Endometrial microvascular endothelial cells (primary cell): ENCODE data around the gene COX4I1. TPM values are rescaled to one million over a fixed set of nuclear protein-coding genes. Genes with fewer than 3 reads are reported as not detected.

ENCODE experiments used
- in situ Hi-C: cut with HindIII; loops from 2 replicates; pipeline ENCODE4 v1.10.0; 2017; ENCODE audit warnings: low sequenced_read_pairs, low pct_unique_long_range_greater_than_20kb; ENCODE audit errors: inconsistent ontology term
- total RNA-seq: library from RNA; depleted of rRNA; stranded (reverse); fragments of >200 nt; gene quantifications from one replicate; pipeline ENCODE4 v1.2.3, GENCODE V29; 2015; ENCODE audit errors: inconsistent ontology term

Gene COX4I1
- total RNA-seq, 1 donor from 2014 or later: 503 TPM

DNA sequence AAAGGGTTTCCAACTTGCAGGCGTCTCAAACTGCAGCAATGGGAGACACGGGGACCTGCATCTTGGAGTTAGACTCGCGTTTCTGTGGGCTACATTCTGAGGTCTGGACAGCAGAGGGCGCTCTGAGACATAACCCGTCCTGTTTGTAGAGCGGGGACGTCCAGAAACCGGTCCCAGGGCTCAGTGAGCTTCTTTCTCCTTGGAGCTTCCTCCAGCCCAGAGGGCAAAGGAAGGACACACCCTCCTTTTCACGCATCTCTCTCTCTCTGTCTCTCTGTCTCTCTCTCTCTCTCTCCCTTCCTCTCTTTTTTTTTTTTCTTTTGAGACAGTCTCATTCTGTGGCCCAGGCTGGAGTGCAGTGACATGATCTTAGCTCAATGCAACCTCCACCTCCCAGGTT is 19.8 kb downstream of the COX4I1 start:
- in situ Hi-C loops: no loop called here

GRCh38 chr16:85819771-85820170 is 20.3 kb downstream of the COX4I1 start:
- in situ Hi-C loops: no loop called here

- in situ Hi-C loops: no loop called here
Observed at GRCh38 chr16:85820604-85821372, 21.3 kb downstream of the COX4I1 start.

DNA sequence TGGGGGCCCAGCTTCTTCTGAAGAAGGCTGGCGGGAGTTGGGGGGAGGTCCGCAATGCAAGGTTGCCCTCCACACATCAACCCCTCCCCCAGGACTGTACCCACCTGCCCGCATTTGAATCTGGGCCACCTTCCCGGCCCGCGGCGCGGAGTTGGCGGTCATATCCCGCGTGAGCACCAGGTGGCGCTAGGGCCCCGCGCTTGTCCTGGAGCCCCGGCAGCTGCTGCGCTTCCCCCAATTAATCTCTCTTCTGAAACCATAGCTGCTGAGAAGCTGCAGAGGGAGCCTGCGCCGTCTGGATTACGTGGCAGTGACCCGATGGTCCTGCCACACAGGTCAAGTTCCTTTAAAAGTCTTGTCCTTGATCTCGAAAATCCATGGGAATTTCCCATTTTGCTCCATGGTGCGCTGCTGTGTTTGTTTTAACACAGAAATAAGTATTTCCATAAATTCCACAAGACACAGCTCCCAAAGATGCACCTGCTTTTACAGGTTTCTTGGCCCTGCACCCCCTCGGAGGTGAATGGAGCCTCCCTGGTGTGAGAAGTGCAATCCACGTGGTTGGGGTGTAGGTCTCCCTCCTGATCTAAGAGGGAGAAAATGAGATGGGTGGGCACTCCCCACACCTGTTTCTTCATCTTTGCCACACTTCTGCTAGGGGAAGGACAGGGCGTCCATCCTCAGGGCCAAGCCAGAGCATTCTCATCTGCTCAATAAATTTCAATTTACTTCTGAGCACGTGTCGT is 22.1 kb downstream of the COX4I1 start:
- in situ Hi-C loops: no loop called here

DNA sequence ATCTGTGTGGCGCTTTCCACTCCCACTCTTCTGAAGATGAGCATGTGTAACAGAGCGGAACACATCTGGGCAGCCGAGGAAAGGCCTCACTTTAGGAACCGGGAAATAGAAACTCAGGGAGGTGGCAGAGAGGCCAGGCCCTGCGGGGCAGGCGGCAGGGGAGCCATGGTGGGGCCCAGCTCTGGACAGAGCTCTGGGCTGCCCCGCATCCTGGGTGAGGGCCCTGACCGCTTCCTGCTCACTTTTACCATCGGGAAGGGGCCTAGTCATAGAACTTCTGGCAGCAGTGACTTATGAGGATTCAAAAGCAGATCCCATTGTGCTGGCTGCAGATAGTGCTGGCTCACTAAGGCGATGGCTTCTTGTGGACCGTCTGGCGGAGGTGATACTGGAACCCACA is 22.6 kb downstream of the COX4I1 start:
- in situ Hi-C loops: no loop called here

DNA sequence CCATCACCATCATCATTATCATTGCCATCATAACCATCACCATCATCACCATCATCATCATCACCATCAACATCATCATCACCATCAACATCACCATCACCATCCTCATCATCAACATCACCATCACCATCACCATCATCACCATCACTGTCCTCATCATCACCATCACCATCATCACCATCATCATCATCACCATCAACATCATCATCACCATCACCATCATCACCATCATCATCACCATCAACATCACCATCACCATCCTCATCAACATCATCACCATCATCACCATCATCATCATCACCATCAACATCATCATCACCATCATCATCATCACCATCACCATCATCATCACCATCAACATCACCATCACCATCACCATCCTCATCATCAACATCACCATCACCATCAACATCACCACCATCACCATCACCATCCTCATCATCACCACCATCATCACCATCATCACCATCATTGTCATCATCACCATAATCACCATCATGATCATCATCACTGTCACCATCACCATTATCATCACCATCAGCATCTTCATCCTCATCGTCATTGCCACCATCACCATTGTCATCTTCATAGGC is 23.9 kb downstream of the COX4I1 start:
- in situ Hi-C loops: no loop called here

DNA sequence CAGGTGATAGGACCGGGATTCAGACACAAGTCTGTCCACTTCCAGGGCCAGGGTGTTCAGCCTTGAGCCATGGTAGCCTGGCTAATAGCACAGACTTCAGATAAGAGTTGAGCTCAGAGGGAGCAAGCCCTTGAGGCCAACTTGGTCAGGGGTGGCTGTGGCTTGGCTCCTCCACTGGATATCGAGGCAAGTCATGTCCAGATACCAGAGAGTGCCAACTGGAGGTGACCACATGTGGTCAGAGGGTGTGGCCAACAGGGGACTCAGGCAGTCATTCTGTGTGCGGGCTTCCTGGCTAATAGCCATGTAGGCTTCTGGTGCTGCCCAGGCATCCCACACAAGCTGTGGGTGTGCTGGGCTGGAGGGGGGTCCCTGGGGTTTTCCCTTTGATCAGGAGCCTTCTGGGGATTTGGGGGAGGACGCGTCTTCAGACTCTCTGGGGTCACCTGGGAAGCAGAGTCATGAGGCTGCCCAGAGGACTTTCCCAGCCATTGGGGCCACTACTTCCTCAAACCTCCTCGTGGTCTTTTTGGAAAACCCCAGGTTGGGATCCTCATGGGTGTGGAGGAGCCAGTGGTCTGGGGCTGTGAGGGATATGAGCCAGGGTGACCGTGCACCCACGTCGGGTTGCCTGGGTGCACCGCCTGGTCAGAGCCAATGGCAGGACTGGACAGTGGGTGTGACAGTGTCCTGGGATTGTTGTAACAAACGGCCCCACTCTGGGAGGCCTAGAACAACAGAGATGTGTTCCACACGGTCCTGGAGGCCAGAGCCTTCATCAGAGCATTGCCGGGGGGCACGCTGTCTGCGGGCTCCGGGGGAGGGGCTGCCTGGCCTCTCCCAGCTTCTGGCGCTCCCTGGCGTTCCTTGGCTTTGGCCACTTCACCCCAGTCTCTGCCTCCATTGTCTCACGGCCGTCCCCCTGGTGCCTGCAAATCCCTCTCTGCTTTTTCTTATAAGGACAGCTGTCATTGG is 25.0 kb downstream of the COX4I1 start:
- in situ Hi-C loops: no loop called here

GRCh38 chr16:85825326-85825725 is 25.8 kb downstream of the COX4I1 start:
- in situ Hi-C loops: no loop called here

GRCh38 chr16:85826686-85827247 is 27.3 kb downstream of the COX4I1 start:
- in situ Hi-C loops: no loop called here

- in situ Hi-C loops: no loop called here
Observed at GRCh38 chr16:85828166-85828565, 28.7 kb downstream of the COX4I1 start.

- in situ Hi-C loops: no loop called here
Observed at GRCh38 chr16:85829171-85829719, 29.8 kb downstream of the COX4I1 start.

DNA sequence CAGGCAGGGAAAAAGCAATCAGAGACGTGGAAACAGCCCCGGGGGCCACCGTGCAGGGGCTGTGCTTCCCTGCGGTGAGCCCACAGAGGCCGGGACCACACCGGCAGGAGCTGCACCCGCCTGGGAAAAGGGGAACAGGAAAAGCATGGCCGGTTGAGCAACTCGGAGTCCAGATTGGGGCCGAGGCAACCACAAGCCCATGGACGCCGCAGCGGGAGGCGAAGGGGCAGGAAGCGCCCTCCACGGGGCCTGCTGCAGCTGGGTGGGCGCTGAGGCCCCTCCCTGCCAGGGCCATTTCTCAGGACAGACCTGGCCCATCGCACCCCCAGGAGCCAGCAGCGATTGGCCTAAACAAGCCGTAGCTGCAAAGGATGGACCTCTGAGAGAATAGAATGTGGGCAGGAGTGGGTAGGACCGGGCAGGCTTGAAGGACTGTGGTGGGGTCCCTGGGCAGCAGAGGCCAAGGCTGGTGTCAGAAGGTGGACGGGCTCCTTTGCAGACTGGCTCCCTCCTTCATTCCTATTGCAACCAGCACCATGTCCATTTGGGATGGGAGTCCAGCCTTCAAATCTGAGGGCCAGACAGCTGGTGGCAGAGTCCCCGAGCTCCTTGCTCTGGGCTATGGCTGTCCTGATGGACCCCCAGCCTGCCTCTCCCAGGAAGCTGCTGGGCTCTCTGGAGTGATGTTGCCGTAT is 30.4 kb downstream of the COX4I1 start:
- in situ Hi-C loops: loop anchor here (10.0 kb wide), 1 partner anchor 165 kb away; no protein-coding TSS in a partner anchor

- in situ Hi-C loops: loop anchor here (10.0 kb wide), 1 partner anchor 164 kb away; no protein-coding TSS in a partner anchor
Observed at GRCh38 chr16:85830821-85831220, 31.3 kb downstream of the COX4I1 start.

DNA sequence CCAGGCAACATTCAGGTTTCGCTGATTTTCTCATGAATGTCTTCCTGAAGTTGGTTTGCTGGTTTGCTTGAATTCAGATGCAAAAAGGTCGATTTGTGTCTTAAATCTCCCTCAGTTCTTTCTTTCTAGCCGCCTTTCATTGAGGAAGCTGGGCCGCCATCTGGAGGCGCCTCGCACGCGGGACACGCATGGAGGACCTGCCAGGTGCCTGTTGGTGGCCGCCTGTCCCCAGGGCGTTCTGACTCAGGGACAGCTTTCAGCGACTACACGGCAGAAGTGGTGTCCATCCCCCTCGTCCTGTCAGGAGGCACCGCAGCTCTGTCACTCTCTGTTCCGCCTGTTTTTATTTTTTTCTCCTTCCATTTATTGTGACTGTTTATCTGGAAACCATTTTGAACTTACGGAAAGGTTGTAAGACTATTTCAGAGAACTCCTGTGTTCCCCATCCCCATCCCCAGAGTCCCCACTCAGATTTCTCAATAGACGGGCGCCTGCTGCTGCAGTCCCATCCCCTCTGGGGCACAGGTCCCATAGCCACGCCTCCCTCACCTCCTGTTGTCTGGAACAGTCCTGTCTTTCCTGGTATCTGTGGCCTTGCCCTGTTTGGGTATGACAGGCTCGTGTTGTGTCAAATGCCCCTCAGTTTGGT is 33.2 kb downstream of the COX4I1 start:
- in situ Hi-C loops: loop anchor here (10.0 kb wide), 1 partner anchor 162 kb away; no protein-coding TSS in a partner anchor

DNA sequence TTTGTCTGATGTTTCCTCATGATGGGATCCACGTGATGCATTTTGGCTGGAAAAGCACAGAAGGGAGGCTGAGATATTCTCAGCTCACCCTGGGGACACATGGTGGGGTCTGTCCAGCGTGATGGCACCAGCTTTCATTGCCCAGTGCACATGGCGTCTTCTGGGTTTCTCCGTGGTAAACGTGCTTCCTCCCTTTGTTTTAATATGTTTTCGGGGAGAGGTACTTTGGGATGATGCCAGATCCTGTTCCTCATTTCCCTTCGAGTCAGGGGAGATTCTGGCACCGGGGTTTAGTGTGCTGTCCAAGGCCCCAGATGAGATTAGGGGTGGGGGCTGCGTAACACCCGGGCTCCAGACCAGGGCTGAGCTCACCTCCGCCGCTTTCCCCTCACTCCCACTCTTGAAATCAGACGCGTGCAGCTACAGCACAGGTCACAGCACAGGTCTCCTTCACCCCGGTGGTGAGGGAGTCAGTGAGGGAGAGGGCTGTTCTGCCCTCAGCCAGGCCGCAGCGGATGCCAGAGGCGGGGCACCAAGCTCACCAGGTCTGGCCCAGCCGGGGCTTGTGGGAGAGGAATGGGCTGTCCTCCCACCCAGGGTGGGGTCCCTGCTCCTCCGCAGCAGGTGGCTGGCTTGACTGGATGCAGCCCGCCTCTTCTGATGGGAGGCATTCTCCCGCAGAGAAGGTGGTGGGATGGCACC is 33.9 kb downstream of the COX4I1 start:
- in situ Hi-C loops: loop anchor here (10.0 kb wide), 1 partner anchor 161 kb away; no protein-coding TSS in a partner anchor

DNA sequence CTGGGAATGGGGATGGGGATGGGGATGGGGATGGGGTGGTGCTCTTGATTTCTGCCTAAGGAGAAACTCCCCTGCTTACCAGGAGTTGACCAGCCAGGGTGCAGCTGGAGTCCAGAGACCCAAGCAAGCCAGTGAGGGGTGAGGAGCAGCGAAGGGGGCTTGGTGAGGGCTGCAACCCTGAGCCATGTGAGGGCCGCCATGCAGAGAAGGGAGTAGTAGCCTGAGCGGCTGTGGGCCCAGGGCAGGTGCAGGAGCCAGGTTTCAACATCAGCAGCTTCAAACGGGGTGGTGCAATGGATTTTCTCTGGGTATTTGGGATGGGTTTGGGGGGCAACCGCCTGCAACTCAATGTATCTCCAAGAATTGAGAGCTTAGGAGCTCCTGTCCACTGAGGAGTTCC is 35.2 kb downstream of the COX4I1 start:
- in situ Hi-C loops: loop anchor here (10.0 kb wide), 1 partner anchor 160 kb away; no protein-coding TSS in a partner anchor
